ENCODE measurements around the gene TNFRSF18. TPM values are rescaled to one million over a fixed set of nuclear protein-coding genes. Genes with fewer than 3 reads are reported as not detected.
A peak's percentile ranks its signal among the peaks of the same experiment; 100 is the strongest.

The TNFRSF18 gene
- total and polyA plus RNA-seq, 8 donors, result 0.37 to 11.9 (median 2.6) TPM; not detected in 4

GRCh38 chr1:1165900-1166421, 40.4 kb downstream of the TNFRSF18 start:
- DNase-seq, result peak; percentile 51 to 75
- no peaks in the 10 kb centered on the region for H3K9me3 ChIP-seq
- WGBS, 5 donors, result 19 to 50% (median 46%) methylated on average over 19 to 23 of the region's 23 CpGs
- peak overlapping the region; percentile 79 to 97 (median 95) for H3K27ac ChIP-seq
- H3K4me1 ChIP-seq, result peaks cover 15 to 61% (median 55%) of the 10 kb centered on the region in 4 donors
- H3K27me3 ChIP-seq, result peaks cover 3 to 83% (median 28%) of the 10 kb centered on the region in 3 donors
- intact Hi-C loops (cut with DNase I; ENCODE audit: low total_unique reads), result no loop called here
- peak overlapping the region; percentile 41 to 63 (median 54) for H3K4me3 ChIP-seq
- peaks cover 0 to 17% (median 3%) of the 10 kb centered on the region in 4 donors for H3K36me3 ChIP-seq
- TF ChIP-seq POLR2AphosphoS5 (IDR thresholded peaks at IDR 0.05), result peak in 1 of 3 donors; percentile 24
- TF ChIP-seq CTCF (IDR thresholded peaks at IDR 0.05), result no peak

GRCh38 chr1:1165485-1165884, 40.9 kb downstream of the TNFRSF18 start:
- Histone ChIP-seq H3K36me3 (peaks cover 0 to 17% (median 3%) of the 10 kb centered on the region in 4 donors), H3K27ac (peak overlapping the region; percentile 79 to 97 (median 95)), H3K27me3 (peaks cover 3 to 78% (median 24%) of the 10 kb centered on the region in 3 donors), H3K4me1 (peaks cover 15 to 59% (median 55%) of the 10 kb centered on the region in 4 donors), H3K4me3 (peak overlapping the region; percentile 41 to 63 (median 54)), H3K9me3 (no peaks in the 10 kb centered on the region)
- intact Hi-C loops (cut with DNase I; ENCODE audit: low total_unique reads), result no loop called here
- WGBS, 5 donors, result 23 to 48% (median 38%) methylated on average over 10 to 12 of the region's 12 CpGs
- TF ChIP-seq EP300 (IDR thresholded peaks at IDR 0.05), result no peak
- DNase-seq, result no peak

- Histone ChIP-seq H3K36me3 (peaks cover 0 to 15% (median 3%) of the 10 kb centered on the region in 4 donors), H3K27ac (peak overlapping the region; percentile 79 to 97 (median 95)), H3K4me3 (peak overlapping the region; percentile 41 to 63 (median 54)), H3K4me1 (peaks cover 15 to 60% (median 57%) of the 10 kb centered on the region in 4 donors), H3K27me3 (peaks cover 3 to 72% (median 20%) of the 10 kb centered on the region in 3 donors), H3K9me3 (no peaks in the 10 kb centered on the region)
- intact Hi-C loops (cut with DNase I; ENCODE audit: low total_unique reads), result no loop called here
- DNase-seq, result peak; percentile 79 to 81
- TF ChIP-seq POLR2AphosphoS5 (IDR thresholded peaks at IDR 0.05) (peak in 1 of 3 donors; percentile 58), EP300 (IDR thresholded peaks at IDR 0.05) (no peak), POLR2A (IDR thresholded peaks at IDR 0.05) (peak in 1 of 4 donors; percentile 42)
- 28 to 56% (median 42%) methylated on average over 47 to 48 of the region's 48 CpGs for WGBS, 5 donors
Measured at GRCh38 chr1:1164701-1165451, 41.5 kb downstream of the TNFRSF18 start.

GRCh38 chr1:1164361-1164700, 42.1 kb downstream of the TNFRSF18 start:
- Histone ChIP-seq H3K4me3 (peak overlapping the region; percentile 41 to 63 (median 54)), H3K4me1 (peaks cover 15 to 65% (median 57%) of the 10 kb centered on the region in 4 donors), H3K9me3 (no peaks in the 10 kb centered on the region), H3K27ac (peak overlapping the region; percentile 79 to 97 (median 95)), H3K36me3 (peaks cover 0 to 9% (median 3%) of the 10 kb centered on the region in 4 donors), H3K27me3 (peaks cover 3 to 66% (median 20%) of the 10 kb centered on the region in 3 donors)
- WGBS, 5 donors, result 32 to 56% (median 34%) methylated on average over 19 to 26 of the region's 26 CpGs
- no peak for DNase-seq
- intact Hi-C loops (cut with DNase I; ENCODE audit: low total_unique reads), result no loop called here
- no peak for TF ChIP-seq CTCF (IDR thresholded peaks at IDR 0.05)
- peak in 1 of 3 donors; percentile 20 for TF ChIP-seq POLR2AphosphoS5 (IDR thresholded peaks at IDR 0.05)

- peaks cover 18 to 69% (median 57%) of the 10 kb centered on the region in 4 donors for H3K4me1 ChIP-seq
- peaks cover 3 to 59% (median 20%) of the 10 kb centered on the region in 3 donors for H3K27me3 ChIP-seq
- peak overlapping the region; percentile 41 to 63 (median 54) for H3K4me3 ChIP-seq
- peaks cover 0 to 2% (median under 1%) of the 10 kb centered on the region in 4 donors for H3K36me3 ChIP-seq
- DNase-seq, result no peak
- no peaks in the 10 kb centered on the region for H3K9me3 ChIP-seq
- whole genome bisulfite sequencing, 5 donors, result 33 to 61% (median 36%) methylated on average over 12 to 33 of the region's 33 CpGs
- no peak for TF ChIP-seq CTCF (IDR thresholded peaks at IDR 0.05)
- peak overlapping the region; percentile 93 to 97 (median 95) for H3K27ac ChIP-seq
- intact Hi-C loops (cut with DNase I; ENCODE audit: low total_unique reads), result no loop called here
Measured at GRCh38 chr1:1163538-1164070, 42.8 kb downstream of the TNFRSF18 start.
